Heart right ventricle (tissue), 16 donors: Measurements from ENCODE around the gene IGFALS. TPM values are rescaled to one million over a fixed set of nuclear protein-coding genes. Genes with fewer than 3 reads are reported as not detected.
A peak's percentile ranks its signal among the peaks of the same experiment; 100 is the strongest.
"Not testable (repeated sequence)": the region's sequence is repeated elsewhere in the genome, so short reads cannot be mapped to it uniquely, and the experiment has no call there.

ENCODE experiments used
- ATAC-seq, 8 donors: fragments of 200-7000 bp; cut with Tn5 transposase; one replicate each; pipeline ENCODE4 v1.9.1; 2020; ENCODE audit warnings: mild to moderate bottlenecking in 8 of 8, moderate library complexity in 8 of 8, moderate number of reproducible peaks in 1 of 8
- DNase-seq, 2 donors: peaks; one replicate each; pipeline ENCODE4 v3.0.0-alpha.2; 2020
- H3K27ac ChIP-seq, 10 donors: fragments of 200-600 bp; sonication (generic) in 2 of 10; one replicate each; pipeline versions ENCODE4 v1.5.0 to v1.8.0; 2020 to 2022; ENCODE audit warnings: mild to moderate bottlenecking in 3 of 10
- H3K27me3 ChIP-seq, 7 donors: fragments of 200-600 bp; one replicate each; pipeline ENCODE4 v1.8.0; 2021 to 2022; ENCODE audit warnings: mild to moderate bottlenecking in 2 of 7
- H3K36me3 ChIP-seq, 9 donors: fragments of 200-600 bp; sonication (generic) in 1 of 9; one replicate each; pipeline versions ENCODE4 v1.5.0 to v1.8.0; 2020 to 2022; ENCODE audit warnings: mild to moderate bottlenecking in 2 of 9
- H3K4me1 ChIP-seq, 9 donors: fragments of 200-600 bp; sonication (generic) in 1 of 9; one replicate each; pipeline versions ENCODE4 v1.5.0 to v1.8.0; 2020 to 2022; ENCODE audit warnings: mild to moderate bottlenecking in 4 of 9
- H3K4me3 ChIP-seq, 10 donors: fragments of 200-600 bp; sonication (generic) in 2 of 10; one replicate each; pipeline versions ENCODE4 v1.5.0 to v1.8.0; 2020 to 2022; ENCODE audit warnings: mild to moderate bottlenecking in 7 of 10, moderate library complexity in 2 of 10
- H3K9me3 ChIP-seq, 11 donors: fragments of 200-600 bp in 10 of 11; sonication (generic) in 2 of 11; one replicate each; pipeline versions ENCODE4 v1.5.0 to v1.8.0; 2013 to 2022; ENCODE audit warnings: mild to moderate bottlenecking in 2 of 11, control low read depth in 1 of 11, moderate library complexity in 1 of 11
- WGBS, 2 donors: extraction: QIAGEN DNeasy Blood & Tissue Kit; methylation state at CpG; one replicate each; pipeline ENCODE4 v1.1.7; 2013; ENCODE audit warnings: inconsistent platforms in 1 of 2; 5-methylcytosine and 5-hydroxymethylcytosine counted together
- intact Hi-C, 10 donors: fragments of 100-400 bp; cut with DNase I; formaldehyde crosslinking; loops; one replicate each; pipeline versions ENCODE4 v1.11.1 to v1.14.2; 2022
- polyA plus RNA-seq, 2 donors: library from polyadenylated mRNA; stranded (reverse); fragments of 200-250 nt; gene quantifications; one replicate each; pipeline ENCODE4 v1.2.3, GENCODE V29; 2013
- total RNA-seq, 10 donors: library from RNA; stranded (reverse); fragmentation: NEBNext Ultra II Directional in 3 of 10; extraction: Animal tissue kit (Norgen Biotek cat#: 25700) in 3 of 10; gene quantifications; one replicate each; pipeline versions ENCODE4 v1.2.1 to v1.2.4, GENCODE V29; 2021 to 2023
- TF ChIP-seq, protein P1 (sequence below), 9 donors: fragments of 200-600 bp; sonication (generic) in 2 of 9; IDR thresholded peaks; one replicate each; pipeline versions ENCODE4 v1.5.0 to v1.8.0; 2021 to 2022; ENCODE audit warnings: antibody characterized with exemption in 9 of 9, mild to moderate bottlenecking in 5 of 9, moderate library complexity in 1 of 9
- donor health status: Arrhythmogenic right ventricular cardiomyopathy.
- donor health status: ischemic (EF 13 %, LVEDD 7.1; RV severe dilation, severe dysfunction).
- donor health status: healthy with polysubstance abuse.
- donor health status: DM: no; HTN: yes; CAD: no.
- donor health status: DM: no; HTN: no; CAD: no.
- donor health status: ischemic (EF 25% LVEDD 6.9; RV normal size, moderate dysfunction).
- donor health status: ischemic (EF 25% LVEDD 5.7; RV mildly dilated, moderate dysfunction).
- donor health status: healthy.
- donor health status: DM: yes; HTN: yes; CAD: no.
- donor health status: Ischemic cardiomyopathy.
- donor health status: ischemic (EF 35%, LVEDD 5.7; RV mildly dilated, moderate dysfunction).
- donor health status: nonischemic (EF 11% LVEDD 7.7; RV severe dilation, severe dysfunction).
- donor health status: DM: yes; HTN: yes; CAD: no.
- donor health status: PGD.
- donor health status: ischemic (EF 29% LVEDD 5.4; RV normal size, mild dysfunction).
- donor health status: nonischemic (EF 23%, LVEDD 6.1; RV moderate dilation, normal function).

Gene IGFALS
- total and polyA plus RNA-seq, 12 donors, result 0.04 to 0.59 (median 0.13) TPM; not detected in 6

DNA sequence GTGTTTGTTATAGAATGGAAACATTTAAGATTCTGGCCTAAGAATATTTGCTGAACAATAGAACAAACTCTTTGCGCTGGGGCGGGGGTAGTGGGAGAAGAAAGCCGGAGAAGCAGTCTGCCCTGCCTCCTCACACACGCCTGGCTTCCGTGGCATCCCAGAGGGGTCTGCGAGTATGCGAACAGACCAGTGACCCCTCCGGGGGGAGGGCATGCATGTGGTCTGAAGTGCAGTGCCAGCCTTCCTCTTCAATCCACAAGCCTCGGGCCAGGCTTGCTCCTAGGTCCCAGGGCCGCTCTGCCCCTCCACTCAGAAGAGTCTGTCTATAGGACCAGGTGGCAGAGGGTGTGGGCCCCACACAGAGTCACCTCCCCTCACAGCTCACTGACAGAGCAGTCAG, 14.1 kb upstream of the IGFALS start:
- Histone ChIP-seq H3K27me3 (no peaks in the 10 kb centered on the region), H3K36me3 (peaks cover 0 to 75% (median 18%) of the 10 kb centered on the region in 9 donors), H3K4me1 (no peaks in the 10 kb centered on the region), H3K27ac (no peak overlapping the region), H3K4me3 (no peak overlapping the region), H3K9me3 (peaks cover 0 to 4% (median 0%) of the 10 kb centered on the region in 11 donors)
- ATAC-seq, result no peak
- TF ChIP-seq, protein P1, sequence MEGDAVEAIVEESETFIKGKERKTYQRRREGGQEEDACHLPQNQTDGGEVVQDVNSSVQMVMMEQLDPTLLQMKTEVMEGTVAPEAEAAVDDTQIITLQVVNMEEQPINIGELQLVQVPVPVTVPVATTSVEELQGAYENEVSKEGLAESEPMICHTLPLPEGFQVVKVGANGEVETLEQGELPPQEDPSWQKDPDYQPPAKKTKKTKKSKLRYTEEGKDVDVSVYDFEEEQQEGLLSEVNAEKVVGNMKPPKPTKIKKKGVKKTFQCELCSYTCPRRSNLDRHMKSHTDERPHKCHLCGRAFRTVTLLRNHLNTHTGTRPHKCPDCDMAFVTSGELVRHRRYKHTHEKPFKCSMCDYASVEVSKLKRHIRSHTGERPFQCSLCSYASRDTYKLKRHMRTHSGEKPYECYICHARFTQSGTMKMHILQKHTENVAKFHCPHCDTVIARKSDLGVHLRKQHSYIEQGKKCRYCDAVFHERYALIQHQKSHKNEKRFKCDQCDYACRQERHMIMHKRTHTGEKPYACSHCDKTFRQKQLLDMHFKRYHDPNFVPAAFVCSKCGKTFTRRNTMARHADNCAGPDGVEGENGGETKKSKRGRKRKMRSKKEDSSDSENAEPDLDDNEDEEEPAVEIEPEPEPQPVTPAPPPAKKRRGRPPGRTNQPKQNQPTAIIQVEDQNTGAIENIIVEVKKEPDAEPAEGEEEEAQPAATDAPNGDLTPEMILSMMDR (IDR thresholded peaks at IDR 0.05), result no peak
- DNase-seq, result no peak
- intact Hi-C loops, result no loop called here
- 88 to 92% methylated on average over 10 of the region's 10 CpGs for WGBS, 2 donors

GRCh38 chr16:1800701-1801100, 7.2 kb upstream of the IGFALS start:
- Histone ChIP-seq H3K4me3 (no peak overlapping the region), H3K4me1 (no peaks in the 10 kb centered on the region), H3K27me3 (no peaks in the 10 kb centered on the region), H3K36me3 (peaks cover 0 to 15% (median 0%) of the 10 kb centered on the region in 9 donors), H3K9me3 (peaks cover 0 to 17% (median 0%) of the 10 kb centered on the region in 11 donors), H3K27ac (no peak overlapping the region)
- intact Hi-C loops, result no loop called here
- TF ChIP-seq, protein P1 (IDR thresholded peaks at IDR 0.05), result no peak
- ATAC-seq, result no peak
- WGBS, 2 donors, result 84% methylated on average over 10 of the region's 10 CpGs
- peak in 1 of 2 donors; percentile 2 for DNase-seq

- WGBS, 2 donors, result 83 to 87% methylated on average over 5 of the region's 5 CpGs
- not testable (repeated sequence) for H3K27me3 ChIP-seq, H3K27ac ChIP-seq, DNase-seq, ATAC-seq, H3K36me3 ChIP-seq, H3K4me1 ChIP-seq, H3K4me3 ChIP-seq
- peaks cover 0 to 17% (median 0%) of the 10 kb centered on the region in 11 donors for H3K9me3 ChIP-seq
- intact Hi-C loops, result loop anchor here in 1 of 10 donors (10.0 kb wide), 1 partner anchor 64 kb away; no protein-coding TSS in a partner anchor
These were observed 5.8 kb upstream of the IGFALS start for GRCh38 chr16:1799263-1799662.

DNA sequence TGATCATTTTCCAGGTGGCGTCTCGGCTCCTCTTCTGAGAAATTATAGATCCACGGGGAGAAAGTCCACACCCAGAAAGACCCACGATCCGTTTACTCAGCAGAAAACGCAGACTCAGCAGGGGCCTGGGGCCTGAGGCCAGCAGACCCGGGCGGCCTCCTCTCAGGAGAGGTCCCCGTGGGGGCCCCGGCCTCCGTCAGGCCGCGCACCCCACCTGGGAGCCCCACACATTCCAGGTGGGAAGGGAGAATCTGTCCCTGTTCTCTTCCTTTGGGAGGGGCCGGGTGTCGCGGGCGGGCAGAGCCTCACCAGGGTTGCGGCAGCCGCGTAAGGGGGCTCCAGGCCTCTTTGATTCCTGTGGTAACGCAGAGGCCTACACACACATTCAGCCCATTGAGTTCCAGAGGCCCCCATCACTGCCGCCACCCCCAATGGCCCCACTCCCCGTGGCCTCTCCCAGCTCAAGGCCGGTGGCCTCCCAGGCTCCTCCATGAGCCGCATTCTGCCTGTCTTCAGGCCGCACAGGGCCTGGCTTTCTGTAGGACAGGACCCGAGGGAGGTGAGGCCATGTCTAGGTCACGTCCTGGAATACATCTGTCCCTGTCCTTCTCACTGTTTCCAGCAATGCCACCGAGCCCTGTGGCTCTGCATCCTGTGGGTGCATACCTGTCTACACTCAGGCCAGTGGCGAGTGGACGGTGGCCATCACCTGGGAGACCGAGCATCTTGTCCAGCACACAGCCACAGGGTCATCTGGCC, 1.6 kb upstream of the IGFALS start:
- TF ChIP-seq, protein P1 (IDR thresholded peaks at IDR 0.05), result no peak
- intact Hi-C loops, result loop anchor here in 1 of 10 donors (10.0 kb wide), 1 partner anchor 60 kb away; no protein-coding TSS in a partner anchor

More for the DNA sequence above, 1.6 kb upstream of the IGFALS start:
- Histone ChIP-seq H3K9me3 (peaks cover 0 to 17% (median 0%) of the 10 kb centered on the region in 11 donors), H3K27me3 (no peaks in the 10 kb centered on the region), H3K27ac (no peak overlapping the region), H3K36me3 (peaks cover 0 to 24% (median 0%) of the 10 kb centered on the region in 9 donors), H3K4me3 (no peak overlapping the region), H3K4me1 (no peaks in the 10 kb centered on the region)
- DNase-seq (peak in 1 of 2 donors; percentile 2), ATAC-seq (no peak)
- 82 to 85% methylated on average over 31 to 32 of the region's 32 CpGs for WGBS, 2 donors
